LNCaP clone FGC (cell line): ENCODE measurements around the gene EPHB2.

Experiments
- DNase-seq: peaks from one replicate; pipeline ENCODE4 v3.0.0-alpha.2; 2011; ENCODE audit warnings: low read depth
- H3K4me3 ChIP-seq: 2 replicates; pipeline ENCODE4 v1.5.1; 2011; ENCODE audit warnings: mild to moderate bottlenecking, low read depth, low read length, control low read depth
- CTCF ChIP-seq: IDR thresholded peaks from 2 replicates; pipeline ENCODE4 v1.5.1; 2012; ENCODE audit warnings: mild to moderate bottlenecking; ENCODE audit not compliant: control insufficient read depth, insufficient read depth; ENCODE audit errors: extremely low read depth

Gene EPHB2

GRCh38 chr1:22681556-22682276 lies 28.9 kb upstream of the EPHB2 start:
- TF ChIP-seq CTCF: no peak
- H3K4me3 ChIP-seq: no peak overlapping the region
- DNase-seq: no peak

GRCh38 chr1:22683547-22683946 lies 27.1 kb upstream of the EPHB2 start:
- no peak for TF ChIP-seq CTCF
- H3K4me3 ChIP-seq: no peak overlapping the region
- DNase-seq: no peak

GRCh38 chr1:22685591-22686059 lies 25.0 kb upstream of the EPHB2 start:
- no peak for TF ChIP-seq CTCF
- DNase-seq: no peak
- H3K4me3 ChIP-seq: no peak overlapping the region

GRCh38 chr1:22687191-22687590 lies 23.4 kb upstream of the EPHB2 start:
- DNase-seq: no peak
- no peak for TF ChIP-seq CTCF
- H3K4me3 ChIP-seq: no peak overlapping the region

GRCh38 chr1:22688466-22688865 lies 22.2 kb upstream of the EPHB2 start:
- H3K4me3 ChIP-seq: no peak overlapping the region
- DNase-seq: no peak
- no peak for TF ChIP-seq CTCF

GRCh38 chr1:22689505-22689904 lies 21.1 kb upstream of the EPHB2 start:
- DNase-seq: no peak
- TF ChIP-seq CTCF: no peak
- no peak overlapping the region for H3K4me3 ChIP-seq
